ENCODE data around the gene FBXL19.
"Not testable (repeated sequence)": the region's sequence is repeated elsewhere in the genome, so short reads cannot be mapped to it uniquely, and the experiment has no call there.

GRCh38 chr16:30939571-30939970 lies 16.2 kb downstream of the FBXL19 start:
- TF ChIP-seq HDAC2 (IDR thresholded peaks at IDR 0.05); MAFK (IDR thresholded peaks at IDR 0.05; ENCODE audit: partially characterized antibody); CTCF (IDR thresholded peaks at IDR 0.05); KDM1A (IDR thresholded peaks at IDR 0.05; ENCODE audit: low read depth); E2F6 (IDR thresholded peaks at IDR 0.05; ENCODE audit: borderline replicate concordance, low read depth); MYC (IDR thresholded peaks at IDR 0.05; ENCODE audit: borderline replicate concordance, low read length); ATOH8 (CRISPR knock-in tag; IDR thresholded peaks at IDR 0.05; ENCODE audit: low read depth); POLR2A (IDR thresholded peaks at IDR 0.05; ENCODE audit: low read length); ZSCAN20 (CRISPR knock-in tag; IDR thresholded peaks at IDR 0.05); MAX (IDR thresholded peaks at IDR 0.05): not testable (repeated sequence)

Data from A549 (cell line).